Upper lobe of right lung (tissue), 1 donor: ENCODE measurements around the gene HMGCLL1. TPM values are rescaled to one million over a fixed set of nuclear protein-coding genes. Genes with fewer than 3 reads are reported as not detected.

Experiments used
- ATAC-seq: fragments of 200-7000 bp; cut with Tn5 transposase; one replicate; pipeline ENCODE4 v1.9.1; 2020; ENCODE audit warnings: mild to moderate bottlenecking, moderate library complexity
- DNase-seq: peaks from one replicate; pipeline ENCODE4 v3.0.0-alpha.2; 2020
- H3K27ac ChIP-seq: fragments of 200-600 bp; one replicate; pipeline ENCODE4 v1.8.0; 2022
- H3K27me3 ChIP-seq: fragments of 200-600 bp; one replicate; pipeline ENCODE4 v1.8.0; 2022; ENCODE audit warnings: mild to moderate bottlenecking
- H3K36me3 ChIP-seq: fragments of 200-600 bp; one replicate; pipeline ENCODE4 v1.8.0; 2022
- H3K4me1 ChIP-seq: fragments of 200-600 bp; one replicate; pipeline ENCODE4 v1.8.0; 2022
- H3K4me3 ChIP-seq: fragments of 200-600 bp; one replicate; pipeline ENCODE4 v1.8.0; 2022; ENCODE audit warnings: mild to moderate bottlenecking
- H3K9me3 ChIP-seq: fragments of 200-600 bp; one replicate; pipeline ENCODE4 v1.8.0; 2022
- CTCF ChIP-seq: fragments of 200-600 bp; IDR thresholded peaks from one replicate; pipeline ENCODE4 v1.8.0; 2022; ENCODE audit warnings: antibody characterized with exemption
- intact Hi-C: fragments of 100-400 bp; cut with DNase I; formaldehyde crosslinking; loops from one replicate; pipeline ENCODE4 v1.11.0; 2022
- total RNA-seq: library from RNA; stranded (reverse); fragmentation: NEBNext Ultra II Directional; extraction: Animal tissue kit (Norgen Biotek cat#: 25700); gene quantifications from one replicate; pipeline ENCODE4 v1.2.1, GENCODE V29; 2021
- donor health status: DM: no; HTN: yes; CAD: no; lungs with severe emphysema.

Gene HMGCLL1
- total RNA-seq, 1 donor from 2014 or later: 4.2 TPM

GRCh38 chr6:55456016-55456415 lies 123.0 kb downstream of the HMGCLL1 start:
- Histone ChIP-seq H3K27me3 (no peaks in the 10 kb centered on the region), H3K4me1 (no peaks in the 10 kb centered on the region), H3K36me3 (no peaks in the 10 kb centered on the region), H3K4me3 (no peak overlapping the region), H3K27ac (no peak overlapping the region), H3K9me3 (no peaks in the 10 kb centered on the region)
- intact Hi-C loops: no loop called here
- no peak for TF ChIP-seq CTCF
- no peak for DNase-seq
- no peak for ATAC-seq

DNA sequence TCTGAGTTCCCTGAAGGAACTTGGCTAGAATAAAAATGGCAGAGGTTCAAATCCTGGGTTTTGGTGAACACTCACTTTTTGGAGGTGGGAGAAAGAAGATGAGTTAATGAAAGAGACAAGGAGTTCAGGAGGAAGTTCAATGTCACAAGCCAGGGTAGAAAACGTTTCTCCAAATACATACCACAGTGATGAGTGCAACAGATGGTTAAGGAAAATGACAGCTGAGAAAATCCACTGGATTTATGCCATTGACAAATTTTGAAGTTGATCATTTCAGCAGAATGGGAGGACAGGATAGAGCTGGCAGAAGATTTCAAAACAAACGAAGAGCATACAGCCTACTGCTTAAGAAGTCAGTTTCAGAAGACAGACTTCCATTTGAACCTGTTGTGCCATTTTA lies 129.0 kb downstream of the HMGCLL1 start:
- H3K4me3 ChIP-seq: no peak overlapping the region
- no peak for TF ChIP-seq CTCF
- intact Hi-C loops: no loop called here
- DNase-seq: no peak
- no peaks in the 10 kb centered on the region for H3K4me1 ChIP-seq
- H3K27ac ChIP-seq: no peak overlapping the region
- H3K36me3 ChIP-seq: no peaks in the 10 kb centered on the region
- no peak for ATAC-seq
- H3K9me3 ChIP-seq: no peaks in the 10 kb centered on the region
- H3K27me3 ChIP-seq: no peaks in the 10 kb centered on the region

- no peak for TF ChIP-seq CTCF
- Histone ChIP-seq H3K4me3 (no peak overlapping the region), H3K4me1 (no peaks in the 10 kb centered on the region), H3K27ac (no peak overlapping the region), H3K36me3 (no peaks in the 10 kb centered on the region), H3K27me3 (no peaks in the 10 kb centered on the region), H3K9me3 (no peaks in the 10 kb centered on the region)
- intact Hi-C loops: no loop called here
- no peak for ATAC-seq
- no peak for DNase-seq
These were observed 129.8 kb downstream of the HMGCLL1 start for GRCh38 chr6:55449225-55449624.

DNA sequence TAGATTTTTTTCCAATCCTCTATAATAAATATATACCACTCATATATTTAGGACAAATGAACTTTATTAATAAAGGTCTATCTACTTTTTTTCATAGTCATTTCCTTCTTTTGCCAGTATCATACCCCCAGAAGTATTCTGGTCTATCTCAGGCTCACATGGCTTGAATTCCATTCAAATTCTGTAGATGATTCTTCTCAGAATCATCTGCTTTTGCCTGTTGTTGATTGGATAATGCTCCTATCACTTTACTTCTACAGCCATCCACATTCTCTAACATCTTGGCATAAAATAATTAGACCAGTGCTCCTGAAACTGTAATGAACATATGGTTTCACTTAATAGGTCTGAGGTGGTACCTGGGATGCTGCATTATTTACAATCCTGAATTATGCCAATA lies 130.5 kb downstream of the HMGCLL1 start:
- no peak for TF ChIP-seq CTCF
- intact Hi-C loops: no loop called here
- no peaks in the 10 kb centered on the region for H3K9me3 ChIP-seq

DNA sequence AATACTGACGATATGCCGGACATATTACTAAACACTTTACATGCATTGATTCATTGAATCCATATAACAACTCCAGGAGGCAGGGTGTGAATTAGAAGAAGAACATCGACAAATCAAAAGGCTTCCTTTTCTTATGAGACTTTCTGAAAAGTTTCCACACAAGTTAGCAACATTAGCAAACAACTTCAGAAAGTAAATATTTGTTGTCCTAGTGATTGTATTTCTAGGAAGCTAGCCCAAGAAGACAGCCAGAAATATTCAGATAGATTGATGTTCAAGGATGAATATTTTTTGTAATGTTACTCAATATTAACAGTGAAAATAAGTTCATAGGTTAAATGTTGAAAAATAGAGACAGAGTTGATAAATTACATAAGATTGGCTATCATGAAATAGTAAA lies 131.1 kb downstream of the HMGCLL1 start:
- Histone ChIP-seq H3K9me3 (no peaks in the 10 kb centered on the region), H3K4me1 (no peaks in the 10 kb centered on the region), H3K27me3 (no peaks in the 10 kb centered on the region), H3K4me3 (no peak overlapping the region), H3K36me3 (no peaks in the 10 kb centered on the region), H3K27ac (no peak overlapping the region)
- ATAC-seq (no peak), DNase-seq (no peak)
- intact Hi-C loops: no loop called here
- no peak for TF ChIP-seq CTCF

More for the DNA sequence above, 130.5 kb downstream of the HMGCLL1 start:
- ATAC-seq (no peak), DNase-seq (no peak)
- Histone ChIP-seq H3K4me1 (no peaks in the 10 kb centered on the region), H3K27ac (no peak overlapping the region), H3K36me3 (no peaks in the 10 kb centered on the region), H3K27me3 (no peaks in the 10 kb centered on the region), H3K4me3 (no peak overlapping the region)

DNA sequence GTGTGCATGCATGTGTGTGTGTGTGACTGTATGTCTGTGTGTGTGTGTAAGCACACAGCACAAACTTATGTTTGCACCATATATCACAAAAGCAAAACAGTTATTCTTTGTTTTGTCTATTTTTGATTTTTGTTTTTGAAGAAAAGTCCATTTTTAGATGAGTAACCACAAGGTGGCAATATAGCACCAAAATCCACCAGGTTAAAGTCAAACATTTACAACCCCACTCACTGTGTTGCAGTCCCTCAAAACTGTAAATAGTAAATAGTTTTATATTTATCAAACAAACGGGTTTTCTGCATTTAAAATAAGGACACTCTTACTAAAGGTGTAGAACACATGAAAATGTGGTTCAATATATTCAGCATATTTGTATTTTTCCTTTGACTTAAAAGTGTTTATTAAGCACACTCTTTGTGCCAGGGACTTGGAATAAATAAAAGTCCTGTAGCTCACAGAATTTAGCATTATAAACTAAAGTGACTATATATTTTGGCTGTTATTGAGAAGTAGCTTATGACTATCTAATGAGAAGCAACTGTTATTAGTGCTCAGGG lies 133.3 kb downstream of the HMGCLL1 start:
- intact Hi-C loops: no loop called here
- peak; percentile 48 for TF ChIP-seq CTCF
- Histone ChIP-seq H3K27me3 (no peaks in the 10 kb centered on the region), H3K9me3 (no peaks in the 10 kb centered on the region), H3K4me1 (no peaks in the 10 kb centered on the region), H3K36me3 (no peaks in the 10 kb centered on the region), H3K4me3 (no peak overlapping the region), H3K27ac (no peak overlapping the region)
- ATAC-seq (no peak), DNase-seq (no peak)
